Smooth muscle cell (in vitro differentiated cells): ENCODE results near the gene RAB6B. TPM values are rescaled to one million over a fixed set of nuclear protein-coding genes. Genes with fewer than 3 reads are reported as not detected.

Experiments
- DNase-seq: peaks from one replicate; lab custom pipeline; 2025; ENCODE audit not compliant: unreplicated experiment; lab: John Stamatoyannopoulos, UW
- H2AFZ ChIP-seq: fragments of 200-600 bp; sonication (generic); 2 replicates; pipeline ENCODE4 v1.6.0; 2016; ENCODE audit warnings: antibody characterized with exemption, low read depth, mild to moderate bottlenecking
- H3F3A ChIP-seq: fragments of 200-600 bp; sonication (generic); 2 replicates; pipeline ENCODE4 v1.6.0; 2017; ENCODE audit warnings: antibody characterized with exemption, low read depth
- H3K27ac ChIP-seq: fragments of 200-600 bp; sonication (generic); 2 replicates; pipeline ENCODE4 v1.5.1; 2016; ENCODE audit warnings: low read depth, mild to moderate bottlenecking
- H3K27me3 ChIP-seq: fragments of 200-600 bp; sonication (generic); 2 replicates; pipeline ENCODE4 v1.6.1; 2016; ENCODE audit warnings: low read depth, mild to moderate bottlenecking
- H3K36me3 ChIP-seq: fragments of 200-600 bp; sonication (generic); 2 replicates; pipeline ENCODE4 v1.5.1; 2016; ENCODE audit warnings: low read depth
- H3K4me1 ChIP-seq: fragments of 200-600 bp; sonication (generic); 2 replicates; pipeline ENCODE4 v1.5.1; 2016; ENCODE audit warnings: low read depth
- H3K4me2 ChIP-seq: fragments of 200-600 bp; sonication (generic); 2 replicates; pipeline ENCODE4 v1.6.0; 2016; ENCODE audit warnings: mild to moderate bottlenecking
- H3K4me3 ChIP-seq: fragments of 200-600 bp; sonication (generic); 2 replicates; pipeline ENCODE4 v1.5.1; 2016; ENCODE audit warnings: mild to moderate bottlenecking
- H3K79me2 ChIP-seq: fragments of 200-600 bp; sonication (generic); 2 replicates; pipeline ENCODE4 v1.6.0; 2016; ENCODE audit warnings: low read depth, mild to moderate bottlenecking
- H3K9ac ChIP-seq: fragments of 200-600 bp; sonication (generic); 2 replicates; pipeline ENCODE4 v1.6.0; 2016; ENCODE audit warnings: low read depth
- H3K9me3 ChIP-seq: fragments of 200-600 bp; sonication (generic); replicated peaks from 2 replicates; pipeline ENCODE4 v1.5.1; 2016; ENCODE audit warnings: low read depth
- H4K20me1 ChIP-seq: fragments of 200-600 bp; sonication (generic); 2 replicates; pipeline ENCODE4 v1.6.0; 2016; ENCODE audit warnings: low read depth
- WGBS: methylation state at CpG from one replicate; pipeline ENCODE4 v1.1.7; 2016; ENCODE audit warnings: low lambda C conversion rate; 5-methylcytosine and 5-hydroxymethylcytosine counted together
- polyA plus RNA-seq: library from polyadenylated mRNA; unstranded; fragments of >200 nt; fragmentation: Nextera tagmentation; extraction: Ambion mirVana; gene quantifications from 2 replicates; pipeline ENCODE4 v1.2.1, GENCODE V29; 2016
- total RNA-seq: library from RNA; depleted of rRNA; stranded (reverse); fragments of >200 nt; gene quantifications from 2 replicates; pipeline ENCODE4 v1.2.3, GENCODE V29; 2014
- TF ChIP-seq, protein P1 (sequence below): fragments of 200-600 bp; sonication (generic); IDR thresholded peaks from 2 replicates; pipeline ENCODE4 v1.5.1; 2017; ENCODE audit warnings: borderline replicate concordance, mild to moderate bottlenecking, antibody characterized with exemption; ENCODE audit not compliant: insufficient read depth, poor library complexity, severe bottlenecking

The RAB6B gene
- total and polyA plus RNA-seq, 2 experiments from 2014 or later: 1.2 to 2.0 TPM

DNA sequence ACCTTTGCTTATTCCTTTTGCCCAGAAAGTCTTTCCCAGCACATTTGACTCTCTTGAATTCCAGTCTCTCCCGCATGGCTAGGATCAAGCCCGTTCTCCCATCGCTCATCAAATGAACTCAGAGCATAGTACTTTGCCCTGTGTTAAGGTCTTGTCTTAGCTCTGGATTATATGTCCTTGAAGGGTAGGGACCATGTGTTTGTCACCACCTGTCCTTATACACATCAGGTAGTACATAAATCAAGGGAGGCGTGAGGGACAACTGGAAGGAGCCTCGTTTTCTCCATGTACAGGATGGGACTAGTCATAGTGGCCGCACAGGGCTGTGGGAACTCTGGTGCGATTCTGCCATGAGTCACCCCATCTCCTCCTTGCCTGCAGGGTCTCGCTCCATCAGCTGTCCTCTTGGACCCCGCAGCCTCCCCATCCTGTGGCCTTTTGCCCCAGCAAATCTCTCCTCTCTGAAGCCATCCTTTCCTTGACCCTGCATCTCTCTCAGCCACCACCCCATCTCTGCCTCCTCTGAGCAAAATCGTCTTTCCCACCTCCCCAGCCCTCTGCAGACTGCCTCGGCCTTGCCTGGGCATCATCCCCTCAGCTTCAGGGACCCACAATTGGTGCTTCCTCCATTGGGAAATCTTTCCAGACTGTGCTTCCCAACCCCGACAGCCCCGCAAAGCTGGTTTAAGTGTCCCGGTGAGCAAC lies 33.4 kb upstream of the RAB6B start:
- DNase-seq: no peak
- Histone ChIP-seq H3F3A (no peaks in the 10 kb centered on the region), H3K79me2 (no peaks in the 10 kb centered on the region), H2AFZ (no peak overlapping the region), H3K27ac (no peak overlapping the region), H3K4me1 (peaks cover 8% of the 10 kb centered on the region), H3K27me3 (peaks cover 5% of the 10 kb centered on the region), H3K36me3 (no peaks in the 10 kb centered on the region), H3K9ac (no peak overlapping the region), H3K9me3 (no peaks in the 10 kb centered on the region), H3K4me3 (no peak overlapping the region), H4K20me1 (no peaks in the 10 kb centered on the region), H3K4me2 (no peak overlapping the region)
- 90% methylated on average over 14 of the region's 14 CpGs for WGBS
- TF ChIP-seq, protein P1, sequence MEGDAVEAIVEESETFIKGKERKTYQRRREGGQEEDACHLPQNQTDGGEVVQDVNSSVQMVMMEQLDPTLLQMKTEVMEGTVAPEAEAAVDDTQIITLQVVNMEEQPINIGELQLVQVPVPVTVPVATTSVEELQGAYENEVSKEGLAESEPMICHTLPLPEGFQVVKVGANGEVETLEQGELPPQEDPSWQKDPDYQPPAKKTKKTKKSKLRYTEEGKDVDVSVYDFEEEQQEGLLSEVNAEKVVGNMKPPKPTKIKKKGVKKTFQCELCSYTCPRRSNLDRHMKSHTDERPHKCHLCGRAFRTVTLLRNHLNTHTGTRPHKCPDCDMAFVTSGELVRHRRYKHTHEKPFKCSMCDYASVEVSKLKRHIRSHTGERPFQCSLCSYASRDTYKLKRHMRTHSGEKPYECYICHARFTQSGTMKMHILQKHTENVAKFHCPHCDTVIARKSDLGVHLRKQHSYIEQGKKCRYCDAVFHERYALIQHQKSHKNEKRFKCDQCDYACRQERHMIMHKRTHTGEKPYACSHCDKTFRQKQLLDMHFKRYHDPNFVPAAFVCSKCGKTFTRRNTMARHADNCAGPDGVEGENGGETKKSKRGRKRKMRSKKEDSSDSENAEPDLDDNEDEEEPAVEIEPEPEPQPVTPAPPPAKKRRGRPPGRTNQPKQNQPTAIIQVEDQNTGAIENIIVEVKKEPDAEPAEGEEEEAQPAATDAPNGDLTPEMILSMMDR: no peak

DNA sequence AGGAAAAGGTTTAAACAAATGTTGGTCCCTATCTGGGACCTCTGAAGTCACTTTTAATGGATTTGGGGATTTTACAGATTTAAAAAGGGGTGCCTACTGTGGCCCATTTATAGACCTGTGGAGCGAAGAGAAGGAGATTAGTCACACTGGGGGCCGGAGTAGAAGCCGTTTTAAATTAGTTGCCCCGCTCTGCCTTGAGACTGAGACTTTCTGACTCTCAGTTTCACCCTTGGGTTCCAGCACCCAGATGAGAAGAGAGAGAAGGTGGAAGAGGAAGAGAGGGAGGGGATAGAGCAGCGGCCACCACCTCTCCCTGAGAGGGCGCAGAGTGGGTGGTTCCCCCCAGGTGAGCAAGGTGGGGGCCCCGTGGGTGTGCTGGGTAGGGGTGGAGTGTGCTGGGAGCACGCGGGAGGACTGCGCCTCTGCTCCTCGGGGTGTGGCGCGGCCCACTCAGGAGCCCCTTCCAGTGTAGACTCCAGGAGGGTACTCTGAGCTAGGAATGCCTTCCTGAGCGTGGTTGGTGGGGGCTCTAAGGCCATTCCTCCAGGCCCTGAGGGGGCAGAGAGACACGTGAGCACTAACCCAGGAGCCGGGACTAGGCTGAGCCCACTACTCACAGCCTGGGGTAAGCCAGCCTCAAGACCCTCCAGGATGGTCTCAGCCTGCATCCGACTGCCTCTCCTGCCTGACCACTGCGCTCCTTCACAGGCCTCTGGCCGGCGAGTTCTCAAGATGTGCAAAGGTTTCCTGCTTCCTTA lies 32.6 kb upstream of the RAB6B start:
- no peaks in the 10 kb centered on the region for H3F3A ChIP-seq
- no peaks in the 10 kb centered on the region for H4K20me1 ChIP-seq
- H3K4me2 ChIP-seq: peak overlapping the region; percentile 97
- H3K4me1 ChIP-seq: peaks cover 8% of the 10 kb centered on the region
- H3K27ac ChIP-seq: no peak overlapping the region
- H3K4me3 ChIP-seq: peak overlapping the region; percentile 70
- peak overlapping the region; percentile 87 for H2AFZ ChIP-seq
- 86% methylated on average over 20 of the region's 20 CpGs for WGBS
- no peaks in the 10 kb centered on the region for H3K36me3 ChIP-seq
- TF ChIP-seq, protein P1: no peak
- H3K27me3 ChIP-seq: peaks cover 5% of the 10 kb centered on the region
- H3K9ac ChIP-seq: no peak overlapping the region
- no peaks in the 10 kb centered on the region for H3K9me3 ChIP-seq
- DNase-seq: no peak
- H3K79me2 ChIP-seq: no peaks in the 10 kb centered on the region

DNA sequence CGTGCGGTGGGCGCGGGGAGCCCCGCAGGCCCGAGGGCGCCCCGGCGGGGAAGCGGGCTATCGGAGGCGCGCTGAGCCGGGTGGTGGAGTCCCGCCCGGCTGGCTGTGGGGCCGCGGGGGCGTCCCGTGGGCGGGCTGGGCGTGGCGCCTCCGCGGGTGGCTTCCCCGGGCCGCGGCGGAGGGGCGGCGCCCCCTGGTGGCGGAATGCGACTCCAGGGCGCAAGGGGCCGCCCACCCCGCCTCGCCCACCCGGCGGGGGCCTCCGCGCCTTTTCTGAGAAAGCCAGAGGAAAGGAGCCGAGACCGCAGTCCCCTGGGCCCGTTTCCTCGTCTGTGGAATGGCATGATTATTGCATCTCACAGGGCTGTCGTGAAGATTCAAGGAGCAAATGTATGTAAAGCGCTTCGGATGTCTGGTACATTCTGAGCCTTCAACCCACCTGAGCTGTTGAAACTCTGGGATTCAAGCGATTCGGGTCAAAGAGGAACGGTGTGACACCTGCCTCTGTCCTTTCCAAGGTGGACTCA lies 31.9 kb upstream of the RAB6B start:
- Histone ChIP-seq H2AFZ (peak overlapping the region; percentile 93), H3K4me1 (peaks cover 8% of the 10 kb centered on the region), H4K20me1 (no peaks in the 10 kb centered on the region), H3K79me2 (no peaks in the 10 kb centered on the region), H3K27me3 (peaks cover 5% of the 10 kb centered on the region), H3K9me3 (no peaks in the 10 kb centered on the region), H3K4me3 (peak overlapping the region; percentile 70), H3K4me2 (peak overlapping the region; percentile 97), H3K36me3 (no peaks in the 10 kb centered on the region), H3F3A (no peaks in the 10 kb centered on the region), H3K9ac (peak overlapping the region; percentile 47), H3K27ac (no peak overlapping the region)
- peak; percentile 28 for DNase-seq
- TF ChIP-seq, protein P1: peak; percentile 78
- 11% methylated on average over 26 of the region's 51 CpGs for WGBS
